Measurements from ENCODE around the gene HECW1. TPM values are rescaled to one million over a fixed set of nuclear protein-coding genes. Genes with fewer than 3 reads are reported as not detected.
A peak's percentile ranks its signal among the peaks of the same experiment; 100 is the strongest.

Gene HECW1
- polyA plus RNA-seq, 2 of the 4 experiments (the other 2 are of a cell fraction), result 11.3 TPM

GRCh38 chr7:43300121-43300520 lies 187.7 kb downstream of the HECW1 start:
- CTCF ChIA-PET, result interaction anchor here (1.1 to 1.2 kb wide), 2 partner anchors 14 to 358 kb away, joined by 3 to 4 read pairs; no protein-coding TSS in a partner anchor

DNA sequence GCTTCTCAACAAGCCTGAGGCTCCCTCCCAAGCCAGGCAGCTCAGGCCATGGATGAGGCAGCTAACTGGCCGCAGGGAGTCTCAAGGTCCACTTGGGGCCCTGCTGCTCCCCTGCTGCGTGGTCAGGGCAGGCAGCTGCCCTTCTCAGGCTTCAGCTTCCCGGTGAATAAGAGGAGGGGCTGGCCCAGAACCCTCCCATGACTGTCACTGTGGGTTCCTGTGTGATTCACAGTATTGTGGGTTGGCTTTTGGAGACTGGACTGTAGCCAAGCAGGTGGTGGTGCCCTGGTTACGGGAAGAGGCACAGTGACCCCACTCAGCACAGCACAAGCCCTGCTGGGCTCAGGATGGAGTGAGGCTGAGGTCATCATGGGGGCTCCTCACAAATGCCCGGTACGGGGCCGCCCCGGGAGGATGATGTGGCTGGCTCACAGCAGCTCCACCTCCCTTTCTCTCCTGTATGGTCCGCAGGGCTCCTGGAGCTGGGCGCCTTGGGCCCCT lies 189.8 kb downstream of the HECW1 start:
- peak; percentile 38 to 54; a peak in 4 of 6 replicates for ATAC-seq
- Histone ChIP-seq H3K27ac (no peak overlapping the region), H3K9me3 (no peaks in the 10 kb centered on the region), H3K4me2 (no peak overlapping the region), H3K4me3 (no peak overlapping the region), H3K4me1 (no peaks in the 10 kb centered on the region)
- DNase-seq (ENCODE audit: low read depth in 1 of 2, low spot score in 1 of 2), result no peak
- POLR2A ChIA-PET, result no interaction called here
- CTCF ChIA-PET, result interaction anchor here (1.7 kb wide), 1 partner anchor 137 kb away, joined by 5 read pairs; no protein-coding TSS in a partner anchor
- no peak for TF ChIP-seq TP53 (CRISPR knock-in tag; IDR thresholded peaks at IDR 0.05)
- no peak for TF ChIP-seq NR3C1 (IDR thresholded peaks at IDR 0.05)
- TF ChIP-seq BCL3 (IDR thresholded peaks at IDR 0.05), result no peak
- FAIRE-seq, result no peak
- WGBS (ENCODE audit: missing lambda C conversion rate), result 77% methylated on average over 5 of the region's 10 CpGs

More at GRCh38 chr7:43300121-43300520, 187.7 kb downstream of the HECW1 start:
- no peaks in the 10 kb centered on the region for H3K9me3 ChIP-seq
- no peak overlapping the region for H3K4me2 ChIP-seq
- H3K27ac ChIP-seq, result no peak overlapping the region
- ATAC-seq (no peak), DNase-seq (ENCODE audit: low read depth in 1 of 2, low spot score in 1 of 2) (no peak), FAIRE-seq (no peak)
- TF ChIP-seq FOSL2 (IDR thresholded peaks at IDR 0.05) (no peak), FOSL2 (CRISPR knock-in tag; IDR thresholded peaks at IDR 0.05) (no peak), ZNF302 (CRISPR knock-in tag; IDR thresholded peaks at IDR 0.05) (no peak), CHD2 (IDR thresholded peaks at IDR 0.05; ENCODE audit: low read length, partially characterized antibody) (no peak), NPAS2 (CRISPR knock-in tag; IDR thresholded peaks at IDR 0.05; ENCODE audit: borderline replicate concordance) (no peak), PBX3 (IDR thresholded peaks at IDR 0.05) (no peak), HOXB5 (CRISPR knock-in tag; IDR thresholded peaks at IDR 0.05) (no peak), CTCF (IDR thresholded peaks at IDR 0.05) (no peak), POLR2AphosphoS2 (conservative IDR thresholded peaks at IDR 0.05; ENCODE audit: low read length) (no peak), PHF8 (IDR thresholded peaks at IDR 0.05; ENCODE audit: borderline replicate concordance, low read depth) (no peak), POLR2A (IDR thresholded peaks at IDR 0.05; ENCODE audit: low read length) (no peak), RCOR1 (IDR thresholded peaks at IDR 0.05; ENCODE audit: low read depth, low read length) (no peak), FOSB (CRISPR knock-in tag; IDR thresholded peaks at IDR 0.05) (no peak), MAFK (IDR thresholded peaks at IDR 0.05; ENCODE audit: partially characterized antibody) (no peak), NFE2L2 (conservative IDR thresholded peaks at IDR 0.05; ENCODE audit: low read length) (no peak), MYC (IDR thresholded peaks at IDR 0.05; ENCODE audit: borderline replicate concordance, low read length) (no peak), CBX8 (IDR thresholded peaks at IDR 0.05) (no peak), EHF (CRISPR knock-in tag; IDR thresholded peaks at IDR 0.05) (no peak), JUN (IDR thresholded peaks at IDR 0.05) (no peak), HOXA7 (CRISPR knock-in tag; IDR thresholded peaks at IDR 0.05) (no peak), NR3C1 (IDR thresholded peaks at IDR 0.05) (no peak)
- POLR2A ChIA-PET, result no interaction called here
- H3K4me1 ChIP-seq, result no peaks in the 10 kb centered on the region
- 84% methylated on average over 3 of the region's 3 CpGs for WGBS (ENCODE audit: missing lambda C conversion rate)
- H3K4me3 ChIP-seq, result no peak overlapping the region
